Bronchus fibroblast of lung (primary cell): ENCODE measurements around the gene IGFALS. TPM values are rescaled to one million over a fixed set of nuclear protein-coding genes. Genes with fewer than 3 reads are reported as not detected.

Experiments
- total RNA-seq: library from RNA; depleted of rRNA; stranded (reverse); fragments of >200 nt; gene quantifications from 2 replicates; pipeline ENCODE4 v1.2.3, GENCODE V29; 2015

Gene IGFALS
- 0.30 TPM in 1 of 2 replicates, not detected in the other for total RNA-seq

DNA sequence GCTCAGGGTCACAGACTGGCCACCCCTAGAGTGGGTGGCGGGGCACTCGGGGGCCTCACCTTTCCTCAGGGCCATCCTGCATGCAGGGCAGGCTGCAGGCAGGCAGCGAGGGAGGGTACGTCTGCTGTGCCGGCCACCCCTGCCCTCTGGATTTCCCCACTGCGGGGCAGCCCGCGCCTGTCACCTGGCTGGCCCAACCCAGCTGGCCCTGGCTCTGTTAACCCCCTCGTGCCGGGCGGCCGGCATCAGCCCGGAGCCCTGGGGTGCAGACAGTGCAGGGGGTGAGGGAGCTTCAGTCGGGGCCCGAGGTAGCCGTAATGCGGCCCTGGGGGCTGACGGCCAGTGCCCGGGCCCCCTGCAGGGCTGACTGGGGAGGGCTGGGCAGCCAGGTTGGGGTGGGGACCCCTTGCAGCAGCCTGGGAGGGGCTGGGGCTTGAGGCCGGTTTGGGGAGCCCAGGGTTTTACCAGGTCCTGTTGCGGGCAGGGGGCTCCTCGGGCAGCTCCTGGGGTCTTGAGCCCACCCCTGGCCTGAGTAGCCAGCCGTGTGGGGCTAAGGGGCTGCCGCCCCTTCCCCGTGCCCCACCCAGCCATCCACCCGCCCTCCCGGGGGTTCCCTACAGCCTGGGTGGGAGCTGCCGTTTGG, at the start of gene IGFALS:
IGFALS (minus strand) TSS at position 128 of the 643 bp plus-strand sequence; CDS start at position 75, 53 bp downstream.

DNA sequence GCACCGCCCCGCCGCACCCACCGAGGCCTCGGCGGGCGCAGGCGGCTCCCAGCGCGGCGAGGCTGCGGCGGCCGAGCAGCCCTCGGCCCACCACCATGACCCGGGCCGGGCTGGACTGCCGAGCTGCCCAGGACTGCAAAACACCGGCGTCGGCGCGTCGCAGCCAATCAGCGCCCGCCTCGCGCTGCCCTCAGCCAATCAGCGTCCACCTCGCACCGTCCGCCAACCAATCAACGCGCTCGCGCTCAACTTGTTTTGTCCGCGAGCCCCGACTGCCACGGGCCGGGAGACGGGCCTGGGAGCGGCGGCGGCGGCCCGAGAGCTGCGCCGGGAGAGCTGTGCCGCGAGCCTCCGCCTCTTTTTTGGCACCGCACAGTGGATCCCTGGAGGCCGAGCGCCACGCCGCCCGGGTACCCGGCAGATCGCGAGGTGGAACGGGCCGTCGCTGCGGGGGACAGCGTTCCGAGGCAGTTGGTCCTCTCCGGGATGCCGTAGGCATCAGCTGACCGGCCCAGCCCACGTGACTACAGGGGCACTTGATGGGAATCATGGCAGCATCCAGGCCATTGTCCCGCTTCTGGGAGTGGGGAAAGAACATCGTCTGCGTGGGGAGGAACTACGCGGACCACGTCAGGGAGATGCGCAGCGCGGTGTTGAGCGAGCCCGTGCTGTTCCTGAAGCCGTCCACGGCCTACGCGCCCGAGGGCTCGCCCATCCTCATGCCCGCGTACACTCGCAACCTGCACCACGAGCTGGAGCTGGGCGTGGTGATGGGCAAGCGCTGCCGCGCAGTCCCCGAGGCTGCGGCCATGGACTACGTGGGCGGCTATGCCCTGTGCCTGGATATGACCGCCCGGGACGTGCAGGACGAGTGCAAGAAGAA, 33.4 kb upstream of the IGFALS start, which contains the start of the genes FAHD1 and HAGH:
FAHD1 (plus strand) TSS at position 516 of the 883 bp plus-strand sequence; CDS start at position 549, 33 bp downstream.
HAGH (minus strand) TSS at position 135 of the 883 bp plus-strand sequence; CDS start at position 97, 38 bp downstream.

DNA sequence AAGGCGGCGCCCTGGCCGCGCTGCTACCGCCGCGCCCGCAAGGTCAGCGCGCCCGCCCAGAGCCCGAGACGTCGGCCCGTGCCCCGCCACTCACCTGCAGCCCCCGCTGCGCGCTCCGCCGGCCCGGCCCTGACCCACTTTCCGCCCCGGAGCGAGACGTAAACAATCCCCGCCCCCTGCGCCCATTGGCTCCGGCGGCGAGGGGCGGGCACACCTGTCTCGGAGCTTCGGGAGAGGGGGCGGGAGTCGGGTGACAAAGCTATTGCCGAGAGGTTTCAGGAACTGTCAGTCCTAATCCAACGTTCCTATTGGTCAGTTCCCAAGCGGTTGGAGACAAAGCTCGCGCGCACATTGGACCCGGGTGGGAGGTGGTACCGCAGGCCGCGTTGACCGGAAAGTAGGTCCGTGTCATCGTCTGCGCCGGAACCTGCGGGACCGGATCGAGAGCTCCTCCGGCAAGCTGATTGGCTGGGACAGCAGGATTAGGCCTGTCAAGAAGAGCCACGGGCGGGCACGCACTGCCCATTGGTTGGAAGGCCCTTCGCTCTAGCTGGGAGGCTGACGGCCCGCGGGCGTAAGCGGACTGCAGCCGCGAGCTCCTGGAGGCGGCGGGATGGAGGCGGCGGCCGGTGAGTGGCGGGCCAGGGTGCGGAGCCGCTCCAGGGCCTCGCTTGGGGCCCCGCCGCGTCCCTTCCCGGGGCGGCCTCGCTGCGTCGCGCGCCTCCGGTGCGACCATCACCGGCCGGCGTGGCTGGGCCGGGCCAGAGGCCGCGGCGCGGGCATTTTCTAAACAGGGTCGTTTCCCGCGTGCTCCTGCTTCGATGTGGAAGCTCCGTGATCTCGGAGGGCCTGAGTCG, 10.9 kb downstream of the IGFALS start, which contains the start of the genes NUBP2 and SPSB3:
NUBP2 (plus strand) TSS at position 553 of the 857 bp plus-strand sequence; CDS start at position 614, 61 bp downstream.
SPSB3 (minus strand) TSS at position 164 of the 857 bp plus-strand sequence. CDS start 1,088 bp downstream, outside the sequence.

DNA sequence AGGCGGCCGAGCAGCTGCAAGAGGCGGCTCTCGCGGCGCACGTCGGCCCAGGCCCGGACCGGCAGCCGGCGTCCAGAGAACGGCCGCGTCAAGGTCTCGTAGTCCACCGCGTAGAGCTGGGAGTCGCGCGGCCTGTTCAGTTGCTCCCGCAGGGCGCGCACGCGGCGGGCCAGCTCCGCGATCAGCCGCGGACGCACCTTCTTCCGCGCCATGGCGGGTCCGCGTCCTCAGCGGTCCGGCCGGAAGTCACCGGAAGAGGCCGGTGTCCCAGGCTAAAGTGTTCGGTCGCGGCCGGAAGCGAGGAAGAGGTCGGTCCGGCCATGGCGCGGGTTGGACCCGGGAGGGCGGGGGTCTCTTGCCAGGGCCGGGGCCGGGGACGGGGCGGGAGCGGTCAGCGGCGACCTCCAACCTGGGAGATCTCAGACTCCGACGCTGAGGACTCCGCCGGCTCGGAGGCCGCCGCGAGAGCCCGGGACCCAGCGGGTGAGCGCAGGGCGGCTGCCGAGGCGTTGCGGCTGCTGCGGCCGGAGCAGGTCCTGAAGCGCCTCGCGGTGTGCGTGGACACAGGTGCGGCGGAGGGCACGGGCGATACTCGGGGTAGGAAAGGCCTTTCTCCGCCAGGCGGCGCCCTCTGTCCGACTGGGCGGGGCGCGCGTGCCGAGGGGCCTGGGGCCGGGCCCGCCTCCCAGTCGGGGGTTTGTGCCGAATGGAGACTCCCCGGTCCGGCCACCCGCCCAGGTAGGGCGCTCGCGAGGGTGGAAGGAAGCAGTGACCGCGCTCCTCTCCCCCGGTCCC, 20.4 kb downstream of the IGFALS start, which contains the start of gene MRPS34:
MRPS34 (minus strand) TSS at position 227 of the 795 bp plus-strand sequence; CDS start at position 212, 15 bp downstream.

DNA sequence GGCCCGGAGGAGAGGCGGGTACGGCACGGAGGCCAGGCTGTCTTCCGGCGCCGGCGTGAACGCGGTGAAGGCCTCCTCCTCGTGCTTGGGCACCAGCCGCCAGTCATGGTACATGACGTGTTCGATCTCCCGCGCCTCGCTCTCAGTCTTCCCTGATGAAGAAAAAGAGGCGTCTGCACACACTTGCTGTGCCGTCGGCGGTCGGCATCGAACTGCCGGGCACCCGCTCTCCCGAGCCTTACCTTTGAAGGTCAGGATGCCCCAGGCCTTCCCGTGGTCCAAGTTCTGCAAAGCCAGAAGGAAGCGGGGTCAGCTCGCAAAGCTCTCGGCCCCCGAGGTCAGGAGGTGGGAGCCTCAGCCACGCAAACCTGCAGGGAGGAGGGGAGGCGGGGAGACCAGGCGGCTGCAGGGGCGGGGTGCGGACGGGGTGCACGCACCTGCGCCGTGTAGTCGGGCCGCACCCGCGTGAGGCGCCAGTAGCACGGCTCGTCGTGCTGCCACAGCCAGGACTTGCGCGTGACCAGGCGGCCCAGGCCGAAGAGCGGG, 21.1 kb downstream of the IGFALS start, which contains the start of gene EME2:
EME2 (plus strand) TSS at position 449 of the 546 bp plus-strand sequence. CDS start 418 bp downstream, outside the sequence.

DNA sequence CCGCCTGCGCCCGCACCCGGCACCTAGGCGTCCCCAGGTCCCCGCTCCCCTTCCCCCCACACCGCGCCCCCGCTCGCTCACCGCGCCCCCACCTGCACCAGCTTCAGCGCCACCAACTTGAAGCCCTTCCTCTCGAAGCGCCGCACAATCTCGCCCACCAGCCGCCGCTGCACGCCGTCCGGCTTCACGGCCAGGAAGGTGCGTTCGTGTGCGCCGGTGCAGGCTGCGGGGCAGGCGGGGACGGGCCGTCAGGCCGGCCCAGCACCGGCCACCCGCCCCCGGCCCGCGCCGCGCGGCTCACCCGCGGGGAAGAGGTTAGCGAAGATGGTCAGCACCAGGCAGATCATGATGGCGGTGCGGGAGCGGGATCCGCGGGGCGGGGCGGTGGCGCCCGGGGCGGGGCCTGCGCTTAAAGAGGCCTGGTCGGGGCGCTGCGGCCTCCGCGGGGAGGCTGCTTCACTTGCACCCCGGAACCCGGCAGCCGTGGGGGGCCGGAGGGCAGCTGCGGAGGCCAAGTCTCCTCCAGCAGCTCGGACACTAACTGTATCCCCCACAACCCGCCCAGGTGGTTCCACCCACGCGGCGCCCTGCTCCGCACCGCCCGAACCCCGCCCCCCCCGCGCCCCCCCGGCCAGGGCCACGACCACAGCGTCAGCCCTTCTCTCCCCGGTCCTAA, 22.2 kb downstream of the IGFALS start, which contains the start of gene NME3:
NME3 (minus strand) TSS at position 356 of the 676 bp plus-strand sequence; CDS start at position 347, 9 bp downstream.

Other genes starting within 250 kb of the IGFALS start
- gene IFT140, start 181.6 kb downstream of the IGFALS start, total RNA-seq: 15.3 and 23.6 TPM in 2 replicates
- 5.5 and 6.6 TPM in 2 replicates for gene CRAMP1, start 181.3 kb downstream of the IGFALS start, total RNA-seq
- 43.7 and 48.3 TPM in 2 replicates for gene JPT2, start 115.4 kb downstream of the IGFALS start, total RNA-seq
- gene MAPK8IP3, start 87.5 kb downstream of the IGFALS start, total RNA-seq: 20.0 and 22.4 TPM in 2 replicates
- 73.6 and 90.8 TPM in 2 replicates for gene NME3, start 22.2 kb downstream of the IGFALS start, total RNA-seq
- 2.4 and 2.5 TPM in 2 replicates for gene EME2, start 20.9 kb downstream of the IGFALS start, total RNA-seq
- 155 TPM in 2 replicates for gene MRPS34, start 20.6 kb downstream of the IGFALS start, total RNA-seq
- gene SPSB3, start 11.1 kb downstream of the IGFALS start, total RNA-seq: 31.8 and 35.5 TPM in 2 replicates
- gene NUBP2, start 10.7 kb downstream of the IGFALS start, total RNA-seq: 111 and 116 TPM in 2 replicates
- gene HAGH, start 33.1 kb upstream of the IGFALS start, total RNA-seq: 62.4 and 71.3 TPM in 2 replicates
- 33.6 and 52.6 TPM in 2 replicates for gene FAHD1, start 33.5 kb upstream of the IGFALS start, total RNA-seq
- 0.30 TPM in 1 of 2 replicates, not detected in the other for gene MEIOB, start 78.5 kb upstream of the IGFALS start, total RNA-seq
- not detected in 2 replicates for gene HS3ST6, start 124.7 kb upstream of the IGFALS start, total RNA-seq
- 9.8 and 12.0 TPM in 2 replicates for gene MSRB1, start 149.5 kb upstream of the IGFALS start, total RNA-seq
- gene RPL3L, start 161.0 kb upstream of the IGFALS start, total RNA-seq: not detected in 2 replicates
- gene NDUFB10, start 165.8 kb upstream of the IGFALS start, total RNA-seq: 323 and 367 TPM in 2 replicates
- 4,271 and 4,630 TPM in 2 replicates for gene RPS2, start 171.1 kb upstream of the IGFALS start, total RNA-seq
- gene RNF151, start 173.2 kb upstream of the IGFALS start, total RNA-seq: not detected in 2 replicates
- 94.1 and 97.0 TPM in 2 replicates for gene TBL3, start 178.3 kb upstream of the IGFALS start, total RNA-seq
- not detected in 2 replicates for gene NOXO1, start 187.8 kb upstream of the IGFALS start, total RNA-seq
- 21.1 and 43.7 TPM in 2 replicates for gene GFER, start 190.5 kb upstream of the IGFALS start, total RNA-seq
- 4.2 and 8.4 TPM in 2 replicates for gene SYNGR3, start 196.3 kb upstream of the IGFALS start, total RNA-seq
- 44.0 and 45.6 TPM in 2 replicates for gene ZNF598, start 216.1 kb upstream of the IGFALS start, total RNA-seq
- 1.6 and 1.8 TPM in 2 replicates for gene NPW, start 226.1 kb upstream of the IGFALS start, total RNA-seq
- gene NHERF2, start 233.2 kb upstream of the IGFALS start, total RNA-seq: 47.4 and 58.7 TPM in 2 replicates